ENCODE results near the gene YAF2.
"Not testable (repeated sequence)": the region's sequence is repeated elsewhere in the genome, so short reads cannot be mapped to it uniquely, and the experiment has no call there.

YAF2 gene

GRCh38 chr12:42273706-42274105, 35.7 kb upstream of the YAF2 start:
- no peaks in the 10 kb centered on the region for H3K9me3 ChIP-seq (ENCODE audit: insufficient read depth, low read depth, low read length)
- no peaks in the 10 kb centered on the region for H3K4me1 ChIP-seq (ENCODE audit: insufficient read depth, low read length)
- H3K9ac ChIP-seq (ENCODE audit: low read depth, low read length), result no peak overlapping the region
- no peak overlapping the region for H3K4me3 ChIP-seq (ENCODE audit: low read length)
- H3K36me3 ChIP-seq (ENCODE audit: insufficient read depth, low read depth, low read length), result no peaks in the 10 kb centered on the region
- no peaks in the 10 kb centered on the region for H3K27me3 ChIP-seq (ENCODE audit: insufficient read depth, low read length)
- H3K27ac ChIP-seq (ENCODE audit: low read length), result no peak overlapping the region

- no peak overlapping the region for H3K9ac ChIP-seq (ENCODE audit: low read depth, low read length)
- H3K9me3 ChIP-seq (ENCODE audit: insufficient read depth, low read depth, low read length), result no peaks in the 10 kb centered on the region
- H3K27me3 ChIP-seq (ENCODE audit: insufficient read depth, low read length), result no peaks in the 10 kb centered on the region
- H3K4me1 ChIP-seq (ENCODE audit: insufficient read depth, low read length), result no peaks in the 10 kb centered on the region
- no peak overlapping the region for H3K27ac ChIP-seq (ENCODE audit: low read length)
- H3K4me3 ChIP-seq (ENCODE audit: low read length), result no peak overlapping the region
- H3K36me3 ChIP-seq (ENCODE audit: insufficient read depth, low read depth, low read length), result no peaks in the 10 kb centered on the region
These were observed 32.5 kb upstream of the YAF2 start for GRCh38 chr12:42270596-42270995.

DNA sequence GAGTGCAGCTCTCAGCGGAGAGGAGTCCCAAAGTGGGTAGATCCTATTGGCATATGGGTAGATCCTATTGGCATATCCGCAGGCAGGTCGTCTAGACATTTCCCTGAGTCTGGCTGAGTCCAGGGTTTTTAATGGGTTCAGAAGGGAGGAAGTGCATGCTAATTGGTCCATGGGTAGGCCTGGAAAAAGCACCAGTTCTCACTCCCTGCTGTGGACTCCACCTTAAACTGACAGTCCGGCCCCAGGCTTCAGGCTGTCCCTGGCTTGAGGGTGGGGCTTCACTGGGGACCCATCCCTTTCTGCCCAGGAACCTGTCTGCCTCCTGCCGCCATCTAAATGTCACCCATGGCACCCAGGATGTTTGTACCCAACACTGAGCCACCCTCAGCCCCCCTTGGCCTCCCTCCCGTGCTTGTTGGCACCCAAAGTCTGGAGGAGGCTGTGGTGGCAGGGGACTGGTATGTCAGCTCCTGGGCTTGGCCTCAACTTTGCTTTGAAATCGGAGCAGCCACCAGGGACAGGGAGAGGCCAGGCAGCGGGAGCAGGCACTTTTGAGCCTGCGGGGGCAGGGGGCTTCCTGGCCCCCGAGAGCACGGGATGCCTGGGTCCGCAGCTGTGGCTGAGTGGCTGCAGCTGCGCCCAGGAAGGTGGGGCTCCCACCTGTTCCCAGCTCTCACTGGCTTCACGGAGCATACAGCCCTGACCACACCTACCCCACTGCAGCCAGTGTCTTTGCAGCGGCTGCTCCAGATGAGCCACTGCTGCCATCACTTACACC, 29.6 kb upstream of the YAF2 start:
- Histone ChIP-seq H3K27me3 (ENCODE audit: insufficient read depth, low read length) (no peaks in the 10 kb centered on the region), H3K4me3 (ENCODE audit: low read length) (no peak overlapping the region), H3K4me1 (ENCODE audit: insufficient read depth, low read length) (no peaks in the 10 kb centered on the region), H3K36me3 (ENCODE audit: insufficient read depth, low read depth, low read length) (no peaks in the 10 kb centered on the region), H3K27ac (ENCODE audit: low read length) (no peak overlapping the region), H3K9ac (ENCODE audit: low read depth, low read length) (no peak overlapping the region), H3K9me3 (ENCODE audit: insufficient read depth, low read depth, low read length) (no peaks in the 10 kb centered on the region)

DNA sequence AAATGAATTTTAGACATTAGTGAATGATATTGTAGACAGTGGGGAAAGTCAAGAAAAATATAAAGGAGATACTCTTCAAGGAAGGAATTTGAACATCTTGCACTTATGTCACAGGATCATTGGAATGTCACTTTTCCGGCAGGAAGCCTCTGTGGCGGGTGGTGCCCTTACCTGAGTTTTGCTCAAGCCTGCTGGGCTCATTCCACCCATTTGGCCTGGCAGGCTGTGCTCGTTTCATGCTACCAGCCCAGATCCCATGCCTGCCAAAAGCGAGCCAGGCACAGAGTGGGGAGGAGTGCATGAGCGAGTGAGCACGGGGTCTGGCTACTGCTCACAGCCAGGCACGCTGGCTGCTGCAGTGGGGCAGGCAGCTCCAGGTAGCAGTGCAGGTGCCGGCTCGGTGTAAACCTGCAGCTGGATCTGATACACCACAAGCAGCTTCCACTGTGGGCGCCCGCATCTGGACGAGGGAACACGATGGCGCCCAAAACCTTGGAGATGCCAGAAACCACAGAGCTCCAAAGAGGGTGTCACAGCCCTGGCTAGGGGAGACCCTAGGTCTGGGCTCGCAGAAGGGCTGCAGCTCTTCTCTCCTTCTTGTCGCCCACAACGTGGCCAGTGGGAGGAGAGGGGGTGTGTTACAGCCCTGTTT, 28.7 kb upstream of the YAF2 start:
- Histone ChIP-seq H3K27ac (ENCODE audit: low read length) (no peak overlapping the region), H3K9ac (ENCODE audit: low read depth, low read length) (no peak overlapping the region), H3K4me3 (ENCODE audit: low read length) (no peak overlapping the region), H3K9me3 (ENCODE audit: insufficient read depth, low read depth, low read length) (no peaks in the 10 kb centered on the region), H3K27me3 (ENCODE audit: insufficient read depth, low read length) (no peaks in the 10 kb centered on the region), H3K36me3 (ENCODE audit: insufficient read depth, low read depth, low read length) (no peaks in the 10 kb centered on the region), H3K4me1 (ENCODE audit: insufficient read depth, low read length) (no peaks in the 10 kb centered on the region)

GRCh38 chr12:42262271-42262670, 24.2 kb upstream of the YAF2 start:
- Histone ChIP-seq H3K4me1 (ENCODE audit: insufficient read depth, low read length) (no peaks in the 10 kb centered on the region), H3K9me3 (ENCODE audit: insufficient read depth, low read depth, low read length) (no peaks in the 10 kb centered on the region), H3K36me3 (ENCODE audit: insufficient read depth, low read depth, low read length) (no peaks in the 10 kb centered on the region), H3K4me3 (ENCODE audit: low read length) (no peak overlapping the region), H3K27me3 (ENCODE audit: insufficient read depth, low read length) (no peaks in the 10 kb centered on the region), H3K27ac (ENCODE audit: low read length) (no peak overlapping the region), H3K9ac (ENCODE audit: low read depth, low read length) (no peak overlapping the region)

DNA sequence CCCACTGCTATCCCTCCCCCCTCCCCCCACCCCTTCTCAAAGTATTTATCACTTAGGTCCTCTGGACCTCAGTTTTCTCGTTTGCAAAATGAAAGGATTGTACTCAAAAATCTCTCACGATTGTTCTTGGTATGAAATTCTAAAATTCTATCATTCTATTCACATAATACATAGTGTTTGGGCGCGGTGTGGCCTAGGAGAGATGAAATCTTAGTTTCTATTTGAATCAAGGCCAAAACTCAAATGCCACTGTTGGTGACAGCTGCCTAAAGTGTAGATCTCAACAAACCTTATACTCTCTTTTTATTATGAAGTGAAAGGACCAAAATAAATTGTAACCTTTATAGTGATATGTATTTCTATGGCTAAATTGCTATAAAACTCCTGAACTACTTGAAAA, 23.7 kb upstream of the YAF2 start:
- H3K27me3 ChIP-seq (ENCODE audit: insufficient read depth, low read length), result no peaks in the 10 kb centered on the region
- no peak overlapping the region for H3K27ac ChIP-seq (ENCODE audit: low read length)
- H3K4me3 ChIP-seq (ENCODE audit: low read length), result no peak overlapping the region

GRCh38 chr12:42260518-42260917, 22.5 kb upstream of the YAF2 start:
- Histone ChIP-seq H3K9ac (ENCODE audit: low read depth, low read length) (no peak overlapping the region), H3K36me3 (ENCODE audit: insufficient read depth, low read depth, low read length) (no peaks in the 10 kb centered on the region), H3K27me3 (ENCODE audit: insufficient read depth, low read length) (no peaks in the 10 kb centered on the region), H3K9me3 (ENCODE audit: insufficient read depth, low read depth, low read length) (no peaks in the 10 kb centered on the region), H3K4me3 (ENCODE audit: low read length) (no peak overlapping the region), H3K27ac (ENCODE audit: low read length) (no peak overlapping the region), H3K4me1 (ENCODE audit: insufficient read depth, low read length) (no peaks in the 10 kb centered on the region)

More for the DNA sequence above, 23.7 kb upstream of the YAF2 start:
- Histone ChIP-seq H3K36me3 (ENCODE audit: insufficient read depth, low read depth, low read length) (no peaks in the 10 kb centered on the region), H3K9ac (ENCODE audit: low read depth, low read length) (no peak overlapping the region), H3K9me3 (ENCODE audit: insufficient read depth, low read depth, low read length) (no peaks in the 10 kb centered on the region), H3K4me1 (ENCODE audit: insufficient read depth, low read length) (no peaks in the 10 kb centered on the region)

- H3K4me3 ChIP-seq (ENCODE audit: low read length), result no peak overlapping the region
- H3K27ac ChIP-seq (ENCODE audit: low read length), result no peak overlapping the region
- no peaks in the 10 kb centered on the region for H3K4me1 ChIP-seq (ENCODE audit: insufficient read depth, low read length)
- no peaks in the 10 kb centered on the region for H3K9me3 ChIP-seq (ENCODE audit: insufficient read depth, low read depth, low read length)
- H3K36me3 ChIP-seq (ENCODE audit: insufficient read depth, low read depth, low read length), result no peaks in the 10 kb centered on the region
- no peak overlapping the region for H3K9ac ChIP-seq (ENCODE audit: low read depth, low read length)
- no peaks in the 10 kb centered on the region for H3K27me3 ChIP-seq (ENCODE audit: insufficient read depth, low read length)
These were observed 21.7 kb upstream of the YAF2 start for GRCh38 chr12:42259699-42260098.

DNA sequence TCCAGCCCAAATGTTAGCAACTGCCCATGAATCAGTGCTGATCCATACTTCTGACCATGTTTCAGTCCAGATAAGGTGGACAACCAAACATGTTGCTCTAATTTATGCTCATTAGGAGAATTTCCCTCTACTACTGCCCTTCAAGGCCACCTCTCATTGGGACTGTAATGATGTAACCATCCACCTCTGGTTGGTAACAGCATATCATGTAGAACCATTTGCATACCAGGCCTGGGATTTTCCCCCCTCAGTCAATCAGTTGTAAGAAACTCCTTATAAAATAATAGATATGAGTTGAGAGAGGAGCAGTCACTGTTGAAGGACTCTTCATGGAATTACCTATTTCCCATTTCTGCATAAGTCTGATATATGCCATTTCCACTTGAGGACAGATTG, 17.8 kb upstream of the YAF2 start:
- H3K9ac ChIP-seq (ENCODE audit: low read depth, low read length), result no peak overlapping the region
- no peaks in the 10 kb centered on the region for H3K9me3 ChIP-seq (ENCODE audit: insufficient read depth, low read depth, low read length)
- no peaks in the 10 kb centered on the region for H3K36me3 ChIP-seq (ENCODE audit: insufficient read depth, low read depth, low read length)
- no peak overlapping the region for H3K4me3 ChIP-seq (ENCODE audit: low read length)
- H3K27me3 ChIP-seq (ENCODE audit: insufficient read depth, low read length), result no peaks in the 10 kb centered on the region
- no peaks in the 10 kb centered on the region for H3K4me1 ChIP-seq (ENCODE audit: insufficient read depth, low read length)
- no peak overlapping the region for H3K27ac ChIP-seq (ENCODE audit: low read length)

- no peaks in the 10 kb centered on the region for H3K4me1 ChIP-seq (ENCODE audit: insufficient read depth, low read length)
- no peak overlapping the region for H3K9ac ChIP-seq (ENCODE audit: low read depth, low read length)
- H3K36me3 ChIP-seq (ENCODE audit: insufficient read depth, low read depth, low read length), result no peaks in the 10 kb centered on the region
- H3K4me3 ChIP-seq (ENCODE audit: low read length), result no peak overlapping the region
- H3K27ac ChIP-seq (ENCODE audit: low read length), result no peak overlapping the region
- H3K27me3 ChIP-seq (ENCODE audit: insufficient read depth, low read length), result no peaks in the 10 kb centered on the region
- H3K9me3 ChIP-seq (ENCODE audit: insufficient read depth, low read depth, low read length), result no peaks in the 10 kb centered on the region
These were observed 17.3 kb upstream of the YAF2 start for GRCh38 chr12:42255221-42255865.

- H3K4me1 ChIP-seq (ENCODE audit: insufficient read depth, low read length); H3K9ac ChIP-seq (ENCODE audit: low read depth, low read length); H3K9me3 ChIP-seq (ENCODE audit: insufficient read depth, low read depth, low read length); H3K36me3 ChIP-seq (ENCODE audit: insufficient read depth, low read depth, low read length); H3K27ac ChIP-seq (ENCODE audit: low read length); H3K4me3 ChIP-seq (ENCODE audit: low read length): not testable (repeated sequence)
- peaks cover 10% of the 10 kb centered on the region for H3K27me3 ChIP-seq (ENCODE audit: insufficient read depth, low read length)
These were observed 14.6 kb upstream of the YAF2 start for GRCh38 chr12:42252645-42253044.

GRCh38 chr12:42249033-42249432, 11.0 kb upstream of the YAF2 start:
- not testable (repeated sequence) for H3K4me1 ChIP-seq (ENCODE audit: insufficient read depth, low read length); H3K9ac ChIP-seq (ENCODE audit: low read depth, low read length); H3K9me3 ChIP-seq (ENCODE audit: insufficient read depth, low read depth, low read length); H3K27ac ChIP-seq (ENCODE audit: low read length); H3K36me3 ChIP-seq (ENCODE audit: insufficient read depth, low read depth, low read length); H3K4me3 ChIP-seq (ENCODE audit: low read length)
- peaks cover 36% of the 10 kb centered on the region for H3K27me3 ChIP-seq (ENCODE audit: insufficient read depth, low read length)

All from iPS-20b (cell line).